A549 treated with CpdA at 1 μM for 4 hours (cell line): ENCODE measurements around the gene SLC26A5. TPM values are rescaled to one million over a fixed set of nuclear protein-coding genes. Genes with fewer than 3 reads are reported as not detected.

ENCODE experiments used
- total RNA-seq: library from RNA; stranded (reverse); fragments of 200-300 nt; extraction: Qiagen RNA extraction; gene quantifications from 5 replicates; pipeline ENCODE4 v1.2.3, GENCODE V29; 2022; ENCODE audit warnings: low read depth

The SLC26A5 gene, protein sequence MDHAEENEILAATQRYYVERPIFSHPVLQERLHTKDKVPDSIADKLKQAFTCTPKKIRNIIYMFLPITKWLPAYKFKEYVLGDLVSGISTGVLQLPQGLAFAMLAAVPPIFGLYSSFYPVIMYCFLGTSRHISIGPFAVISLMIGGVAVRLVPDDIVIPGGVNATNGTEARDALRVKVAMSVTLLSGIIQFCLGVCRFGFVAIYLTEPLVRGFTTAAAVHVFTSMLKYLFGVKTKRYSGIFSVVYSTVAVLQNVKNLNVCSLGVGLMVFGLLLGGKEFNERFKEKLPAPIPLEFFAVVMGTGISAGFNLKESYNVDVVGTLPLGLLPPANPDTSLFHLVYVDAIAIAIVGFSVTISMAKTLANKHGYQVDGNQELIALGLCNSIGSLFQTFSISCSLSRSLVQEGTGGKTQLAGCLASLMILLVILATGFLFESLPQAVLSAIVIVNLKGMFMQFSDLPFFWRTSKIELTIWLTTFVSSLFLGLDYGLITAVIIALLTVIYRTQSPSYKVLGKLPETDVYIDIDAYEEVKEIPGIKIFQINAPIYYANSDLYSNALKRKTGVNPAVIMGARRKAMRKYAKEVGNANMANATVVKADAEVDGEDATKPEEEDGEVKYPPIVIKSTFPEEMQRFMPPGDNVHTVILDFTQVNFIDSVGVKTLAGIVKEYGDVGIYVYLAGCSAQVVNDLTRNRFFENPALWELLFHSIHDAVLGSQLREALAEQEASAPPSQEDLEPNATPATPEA
- total RNA-seq, result not detected in 5 replicates

DNA sequence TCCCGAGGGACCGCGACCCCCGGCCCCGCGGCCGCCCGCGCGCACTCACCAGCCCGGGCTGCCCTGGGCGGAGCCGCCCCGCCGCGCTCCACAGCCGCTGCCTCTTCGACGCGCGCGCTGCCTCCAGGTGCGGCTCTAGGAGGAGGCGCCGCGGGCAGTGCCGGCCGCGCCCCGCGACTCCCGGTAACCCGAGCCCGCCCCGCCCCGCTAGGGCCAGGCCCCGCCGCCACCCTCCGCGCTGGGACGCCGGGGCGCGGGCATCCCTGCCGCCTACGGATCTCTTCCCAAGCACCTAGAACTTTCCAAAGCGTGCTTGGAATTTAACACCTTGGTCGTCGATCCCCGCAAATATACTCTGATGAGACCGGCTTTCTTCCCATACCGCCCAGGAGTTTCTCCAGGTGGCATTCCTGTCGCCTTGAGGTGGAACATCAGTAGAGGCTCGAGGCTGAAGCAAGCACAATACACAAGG is at the start of gene SLC26A5:
Gene SLC26A5, minus strand, starts transcription at position 159 of the 472 bp plus-strand sequence. CDS start 24,693 bp downstream, outside the sequence.

DNA sequence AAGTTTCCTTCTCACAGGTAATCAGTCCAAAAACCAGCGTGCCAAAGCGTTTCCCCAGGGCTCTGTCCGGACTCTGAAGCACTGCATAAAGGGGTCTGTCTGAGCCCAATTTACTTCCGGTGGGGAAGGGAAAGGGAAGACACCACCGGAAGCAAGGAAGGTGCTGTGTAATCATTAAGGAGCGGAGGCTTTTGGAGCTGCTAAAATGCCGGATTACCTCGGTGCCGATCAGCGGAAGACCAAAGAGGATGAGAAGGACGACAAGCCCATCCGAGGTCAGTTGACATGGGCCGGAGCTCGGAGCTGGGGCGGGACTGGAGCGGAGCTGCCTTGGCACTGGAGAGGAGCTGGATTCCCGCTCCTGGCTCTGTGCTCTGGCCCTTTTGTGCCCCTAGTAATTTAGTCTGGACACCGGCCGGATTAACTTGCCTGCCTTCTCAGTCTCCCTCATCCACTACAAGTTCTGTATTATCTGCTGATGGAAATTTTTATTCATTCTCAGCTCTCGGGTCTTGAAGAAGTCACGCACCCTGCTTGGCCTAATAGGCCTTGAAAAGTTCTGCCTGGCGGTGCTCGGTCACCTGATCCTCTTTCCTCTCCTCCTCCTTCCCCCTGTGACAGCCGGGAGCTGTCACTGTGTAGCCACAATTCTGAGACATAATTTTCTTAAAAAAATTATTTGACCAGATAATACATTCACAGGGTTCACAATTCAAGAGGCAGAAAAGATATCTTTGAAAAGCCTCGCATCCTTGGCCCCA is 98.3 kb downstream of the SLC26A5 start, which contains the start of gene PSMC2:
Gene PSMC2, plus strand, starts transcription at position 137 of the 761 bp plus-strand sequence. Its CDS starts 69 bp downstream, at position 206.

DNA sequence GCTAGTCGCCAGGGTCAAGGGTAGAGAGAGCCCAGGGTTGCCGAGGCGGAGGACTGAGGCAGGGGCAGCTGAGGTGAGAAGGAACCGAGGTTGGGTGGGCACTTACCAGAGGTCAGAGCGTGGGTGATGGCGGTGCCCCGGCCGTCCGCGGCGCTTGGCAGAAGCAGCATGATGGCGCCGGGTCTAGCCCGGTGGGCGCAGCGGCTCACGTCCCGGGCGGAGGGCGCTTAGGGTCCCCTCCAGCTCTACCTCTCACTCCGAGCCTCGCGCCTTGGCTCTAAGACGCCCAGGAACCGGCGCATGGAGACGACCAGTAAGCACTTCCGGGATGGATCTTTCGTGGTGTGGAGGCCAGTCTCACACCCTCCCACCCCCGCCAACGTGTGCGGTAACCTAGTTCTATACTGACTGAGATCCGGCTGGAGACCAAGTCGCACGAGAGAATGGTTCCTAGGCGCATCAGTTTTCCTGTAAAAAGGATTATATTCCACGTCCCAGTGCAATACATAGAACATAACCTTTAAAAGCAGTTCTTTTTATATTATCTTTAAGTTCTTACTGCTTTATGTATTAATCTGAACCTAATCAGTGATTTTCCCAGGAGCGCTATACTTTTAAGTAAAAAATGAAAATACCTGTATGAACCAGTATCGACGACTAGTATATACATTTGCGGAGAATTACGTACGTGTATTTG is 101.4 kb downstream of the SLC26A5 start, which contains the start of gene DNAJC2:
Gene DNAJC2, minus strand, starts transcription at position 315 of the 697 bp plus-strand sequence. Its CDS starts 145 bp downstream, at position 170.

Other genes with a start within 250 kb of the SLC26A5 start
- 60.7 to 74.4 TPM (median 67.9 TPM) in 5 replicates for gene PMPCB, start 148.8 kb downstream of the SLC26A5 start, total RNA-seq
- 43.7 to 54.9 TPM (median 46.4 TPM) in 5 replicates for gene DNAJC2, start 101.4 kb downstream of the SLC26A5 start, total RNA-seq
- gene PSMC2, start 98.6 kb downstream of the SLC26A5 start, total RNA-seq, result 162 to 209 TPM (median 169 TPM) in 5 replicates